ENCODE data around the gene MGAT4A. TPM values are rescaled to one million over a fixed set of nuclear protein-coding genes. Genes with fewer than 3 reads are reported as not detected.
"Not testable (repeated sequence)": the region's sequence is repeated elsewhere in the genome, so short reads cannot be mapped to it uniquely, and the experiment has no call there.

Gene MGAT4A
- total and polyA plus RNA-seq, 3 experiments from 2014 or later: 65.2 to 211 (median 66.8) TPM

- H3K27ac Mint-ChIP-seq: peak overlapping the region; percentile 89 to 98 (median 94)
- ChIA-PET POLR2A (interaction anchor here (1.2 kb wide), 1 partner anchor 161 kb away, joined by 3 read pairs; no protein-coding TSS in a partner anchor), CTCF (interaction anchor here (1.7 kb wide), 1 partner anchor 231 kb away, joined by 4 read pairs; no protein-coding TSS in a partner anchor)
- no peaks in the 10 kb centered on the region for H3K27me3 ChIP-seq (ENCODE audit: insufficient read depth, low read length, poor library complexity, severe bottlenecking)
- H3K4me3 Mint-ChIP-seq: peak overlapping the region; percentile 87 to 97 (median 91)
- peaks cover 46% of the 10 kb centered on the region for H3K4me1 ChIP-seq (ENCODE audit: insufficient read depth, low read length)
- no peaks in the 10 kb centered on the region for H3K9me3 ChIP-seq (ENCODE audit: low read length)
- H3K36me3 Mint-ChIP-seq: peaks cover 0 to 54% (median 4%) of the 10 kb centered on the region in 3 donors
- peak overlapping the region; percentile 93 for H3K4me3 ChIP-seq (ENCODE audit: low read length)
- no peaks in the 10 kb centered on the region for H3K27me3 Mint-ChIP-seq
- peaks cover 62 to 70% (median 67%) of the 10 kb centered on the region in 3 donors for H3K4me1 Mint-ChIP-seq
- H3K36me3 ChIP-seq (ENCODE audit: insufficient read depth, low read length): no peaks in the 10 kb centered on the region
- H3K27ac ChIP-seq (ENCODE audit: low read depth, low read length): no peak overlapping the region
- H3K9me3 Mint-ChIP-seq: no peaks in the 10 kb centered on the region
- no peak for DNase-seq
These were observed 123.8 kb downstream of the MGAT4A start for GRCh38 chr2:98607104-98607503.

- H3K4me3 ChIP-seq (ENCODE audit: low read length): no peak overlapping the region
- H3K9me3 ChIP-seq (ENCODE audit: low read length): no peaks in the 10 kb centered on the region
- CTCF ChIA-PET: interaction anchor here (1.7 kb wide), 1 partner anchor 231 kb away, joined by 4 read pairs; no protein-coding TSS in a partner anchor
- peaks cover 43% of the 10 kb centered on the region for H3K4me1 ChIP-seq (ENCODE audit: insufficient read depth, low read length)
- peak overlapping the region; percentile 1 to 94 (median 87) for H3K4me3 Mint-ChIP-seq
- H3K36me3 ChIP-seq (ENCODE audit: insufficient read depth, low read length): peaks cover 4% of the 10 kb centered on the region
- H3K27ac Mint-ChIP-seq: peak overlapping the region; percentile 89 to 98 (median 94)
- peaks cover 0 to 55% (median 4%) of the 10 kb centered on the region in 3 donors for H3K36me3 Mint-ChIP-seq
- no peaks in the 10 kb centered on the region for H3K27me3 ChIP-seq (ENCODE audit: insufficient read depth, low read length, poor library complexity, severe bottlenecking)
- POLR2A ChIA-PET: interaction anchor here (1.2 kb wide), 1 partner anchor 160 kb away, joined by 3 read pairs; no protein-coding TSS in a partner anchor
- no peaks in the 10 kb centered on the region for H3K27me3 Mint-ChIP-seq
- no peak overlapping the region for H3K27ac ChIP-seq (ENCODE audit: low read depth, low read length)
- peaks cover 59 to 64% (median 60%) of the 10 kb centered on the region in 3 donors for H3K4me1 Mint-ChIP-seq
- no peak for DNase-seq
- H3K9me3 Mint-ChIP-seq: no peaks in the 10 kb centered on the region
These were observed 124.5 kb downstream of the MGAT4A start for GRCh38 chr2:98606431-98606830.

GRCh38 chr2:98605076-98605475 is 125.9 kb downstream of the MGAT4A start:
- Histone ChIP-seq H3K4me1 (ENCODE audit: insufficient read depth, low read length) (peaks cover 30% of the 10 kb centered on the region), H3K36me3 (ENCODE audit: insufficient read depth, low read length) (peaks cover 7% of the 10 kb centered on the region), H3K9me3 (ENCODE audit: low read length) (no peaks in the 10 kb centered on the region), H3K4me3 (ENCODE audit: low read length) (no peak overlapping the region), H3K27me3 (ENCODE audit: insufficient read depth, low read length, poor library complexity, severe bottlenecking) (no peaks in the 10 kb centered on the region), H3K27ac (ENCODE audit: low read depth, low read length) (no peak overlapping the region)
- ChIA-PET POLR2A (interaction anchor here (0.5 to 0.9 kb wide), 2 partner anchors 124 to 537 kb away, joined by 3 to 4 read pairs; no protein-coding TSS in a partner anchor), CTCF (no interaction called here)
- peaks cover 46 to 50% (median 47%) of the 10 kb centered on the region in 3 donors for H3K4me1 Mint-ChIP-seq
- peak overlapping the region in 2 of 7 donors; percentile 28 to 94 for H3K4me3 Mint-ChIP-seq
- no peak for DNase-seq
- H3K36me3 Mint-ChIP-seq: peaks cover 0 to 56% (median 0%) of the 10 kb centered on the region in 3 donors
- H3K27ac Mint-ChIP-seq: peak overlapping the region; percentile 59 to 96 (median 94)
- H3K9me3 Mint-ChIP-seq: no peaks in the 10 kb centered on the region
- H3K27me3 Mint-ChIP-seq: no peaks in the 10 kb centered on the region

GRCh38 chr2:98604547-98604946 is 126.4 kb downstream of the MGAT4A start:
- Histone ChIP-seq H3K9me3 (ENCODE audit: low read length) (no peaks in the 10 kb centered on the region), H3K27ac (ENCODE audit: low read depth, low read length) (no peak overlapping the region), H3K36me3 (ENCODE audit: insufficient read depth, low read length) (peaks cover 11% of the 10 kb centered on the region), H3K27me3 (ENCODE audit: insufficient read depth, low read length, poor library complexity, severe bottlenecking) (no peaks in the 10 kb centered on the region), H3K4me1 (ENCODE audit: insufficient read depth, low read length) (peaks cover 25% of the 10 kb centered on the region), H3K4me3 (ENCODE audit: low read length) (no peak overlapping the region)
- DNase-seq: no peak
- ChIA-PET POLR2A (interaction anchor here (0.9 kb wide), 1 partner anchor 537 kb away, joined by 3 read pairs; no protein-coding TSS in a partner anchor), CTCF (no interaction called here)
- peaks cover 41 to 45% (median 42%) of the 10 kb centered on the region in 3 donors for H3K4me1 Mint-ChIP-seq
- H3K9me3 Mint-ChIP-seq: no peaks in the 10 kb centered on the region
- H3K4me3 Mint-ChIP-seq: peak overlapping the region in 1 of 7 donors; percentile 94
- no peaks in the 10 kb centered on the region for H3K27me3 Mint-ChIP-seq
- peaks cover 0 to 60% (median 1%) of the 10 kb centered on the region in 3 donors for H3K36me3 Mint-ChIP-seq
- peak overlapping the region; percentile 44 to 96 (median 92) for H3K27ac Mint-ChIP-seq

GRCh38 chr2:98601532-98602132 is 129.3 kb downstream of the MGAT4A start:
- H3K27me3 Mint-ChIP-seq: no peaks in the 10 kb centered on the region
- H3K36me3 Mint-ChIP-seq: peaks cover 0 to 70% (median 1%) of the 10 kb centered on the region in 3 donors
- Histone ChIP-seq H3K9me3 (ENCODE audit: low read length) (no peaks in the 10 kb centered on the region), H3K27ac (ENCODE audit: low read depth, low read length) (no peak overlapping the region), H3K27me3 (ENCODE audit: insufficient read depth, low read length, poor library complexity, severe bottlenecking) (no peaks in the 10 kb centered on the region), H3K36me3 (ENCODE audit: insufficient read depth, low read length) (peaks cover 17% of the 10 kb centered on the region), H3K4me3 (ENCODE audit: low read length) (no peak overlapping the region), H3K4me1 (ENCODE audit: insufficient read depth, low read length) (peaks cover 8% of the 10 kb centered on the region)
- ChIA-PET POLR2A (no interaction called here), CTCF (interaction anchor here (1.3 to 2.0 kb wide), 3 partner anchors 9 to 190 kb away, joined by 3 to 6 read pairs (median 4); no protein-coding TSS in a partner anchor)
- H3K4me3 Mint-ChIP-seq: no peak overlapping the region
- peaks cover 30 to 41% (median 37%) of the 10 kb centered on the region in 3 donors for H3K4me1 Mint-ChIP-seq
- no peaks in the 10 kb centered on the region for H3K9me3 Mint-ChIP-seq
- no peak for DNase-seq
- peak overlapping the region in 4 of 8 donors; percentile 29 to 78 (median 58) for H3K27ac Mint-ChIP-seq

DNA sequence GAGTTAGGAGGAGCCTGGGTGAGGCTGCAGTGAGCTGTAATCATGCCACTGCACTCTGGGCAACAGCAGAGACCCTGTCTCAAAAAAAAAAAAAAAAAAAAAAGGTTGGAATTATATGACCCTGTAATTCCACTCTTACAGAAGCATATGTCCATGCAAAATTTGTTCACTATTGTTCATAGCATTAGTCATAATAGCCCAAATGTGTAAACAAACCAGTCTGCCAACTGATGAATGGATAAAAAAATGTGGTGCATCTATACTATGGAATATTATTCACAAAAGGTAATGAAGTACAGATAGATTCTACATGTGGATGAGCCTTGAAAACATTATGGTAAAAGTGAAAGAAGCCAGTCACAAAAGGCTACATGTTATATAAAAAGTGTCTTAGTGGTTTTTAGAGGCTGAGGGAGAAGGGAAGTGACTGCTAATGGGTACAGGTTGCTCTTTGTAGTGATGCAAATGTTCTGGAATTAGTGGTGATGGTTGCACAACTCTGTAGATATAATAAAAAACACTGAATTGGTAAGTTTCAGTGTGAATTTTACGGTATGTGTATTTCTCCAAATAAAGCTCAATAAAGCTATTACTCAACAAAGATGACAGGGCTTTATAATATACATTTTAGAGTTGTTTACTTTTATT is 132.0 kb downstream of the MGAT4A start:
- H3K27me3 Mint-ChIP-seq: no peaks in the 10 kb centered on the region
- peaks cover 14 to 22% (median 21%) of the 10 kb centered on the region in 3 donors for H3K4me1 Mint-ChIP-seq
- no peak for DNase-seq
- H3K9me3 ChIP-seq (ENCODE audit: low read length): no peaks in the 10 kb centered on the region
- no peaks in the 10 kb centered on the region for H3K4me1 ChIP-seq (ENCODE audit: insufficient read depth, low read length)
- CTCF ChIA-PET: interaction anchor here (0.7 kb wide), 2 partner anchors 141 to 937 kb away, joined by 3 read pairs; no protein-coding TSS in a partner anchor
- peaks cover 0 to 2% (median under 1%) of the 10 kb centered on the region in 5 donors for H3K9me3 Mint-ChIP-seq
- no peak overlapping the region for H3K4me3 ChIP-seq (ENCODE audit: low read length)
- H3K27ac ChIP-seq (ENCODE audit: low read depth, low read length): no peak overlapping the region
- no peaks in the 10 kb centered on the region for H3K27me3 ChIP-seq (ENCODE audit: insufficient read depth, low read length, poor library complexity, severe bottlenecking)
- peaks cover 17% of the 10 kb centered on the region for H3K36me3 ChIP-seq (ENCODE audit: insufficient read depth, low read length)
- H3K4me3 Mint-ChIP-seq: no peak overlapping the region
- POLR2A ChIA-PET: no interaction called here
- peak overlapping the region in 7 of 8 donors; percentile 5 to 83 (median 48) for H3K27ac Mint-ChIP-seq
- peaks cover 4 to 75% (median 5%) of the 10 kb centered on the region in 3 donors for H3K36me3 Mint-ChIP-seq

DNA sequence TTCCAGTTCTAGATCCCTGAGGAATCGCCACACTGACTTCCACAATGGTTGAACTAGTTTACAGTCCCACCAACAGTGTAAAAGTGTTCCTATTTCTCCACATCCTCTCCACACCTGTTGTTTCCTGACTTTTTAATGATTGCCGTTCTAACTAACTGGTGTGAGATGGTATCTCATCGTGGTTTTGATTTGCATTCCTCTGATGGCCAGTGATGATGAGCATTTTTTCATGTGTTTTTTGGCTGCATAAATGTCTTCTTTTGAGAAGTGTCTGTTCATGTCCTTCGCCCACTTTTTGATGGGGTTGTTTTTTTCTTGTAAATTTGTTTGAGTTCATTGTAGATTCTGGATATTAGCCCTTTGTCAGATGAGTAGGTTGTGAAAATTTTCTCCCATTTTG is 136.3 kb downstream of the MGAT4A start:
- H3K4me3 Mint-ChIP-seq; H3K9me3 ChIP-seq (ENCODE audit: low read length); H3K4me1 ChIP-seq (ENCODE audit: insufficient read depth, low read length); DNase-seq; CTCF ChIA-PET; H3K27me3 Mint-ChIP-seq; H3K9me3 Mint-ChIP-seq; H3K27me3 ChIP-seq (ENCODE audit: insufficient read depth, low read length, poor library complexity, severe bottlenecking); H3K4me3 ChIP-seq (ENCODE audit: low read length); POLR2A ChIA-PET; H3K27ac ChIP-seq (ENCODE audit: low read depth, low read length): not testable (repeated sequence)
- peaks cover 17% of the 10 kb centered on the region for H3K36me3 ChIP-seq (ENCODE audit: insufficient read depth, low read length)
- Mint-ChIP-seq H3K4me1 (peaks cover 17 to 27% (median 18%) of the 10 kb centered on the region in 3 donors), H3K36me3 (peaks cover 15 to 80% (median 24%) of the 10 kb centered on the region in 3 donors), H3K27ac (peak overlapping the region in 2 of 8 donors; percentile 68)

Data from CD8-positive, alpha-beta memory T cell (primary cell).